ENCODE data around the gene PDE4D. TPM values are rescaled to one million over a fixed set of nuclear protein-coding genes. Genes with fewer than 3 reads are reported as not detected.

Gene PDE4D
- total RNA-seq, 2 donors from 2014 or later, result 116 to 154 TPM

DNA sequence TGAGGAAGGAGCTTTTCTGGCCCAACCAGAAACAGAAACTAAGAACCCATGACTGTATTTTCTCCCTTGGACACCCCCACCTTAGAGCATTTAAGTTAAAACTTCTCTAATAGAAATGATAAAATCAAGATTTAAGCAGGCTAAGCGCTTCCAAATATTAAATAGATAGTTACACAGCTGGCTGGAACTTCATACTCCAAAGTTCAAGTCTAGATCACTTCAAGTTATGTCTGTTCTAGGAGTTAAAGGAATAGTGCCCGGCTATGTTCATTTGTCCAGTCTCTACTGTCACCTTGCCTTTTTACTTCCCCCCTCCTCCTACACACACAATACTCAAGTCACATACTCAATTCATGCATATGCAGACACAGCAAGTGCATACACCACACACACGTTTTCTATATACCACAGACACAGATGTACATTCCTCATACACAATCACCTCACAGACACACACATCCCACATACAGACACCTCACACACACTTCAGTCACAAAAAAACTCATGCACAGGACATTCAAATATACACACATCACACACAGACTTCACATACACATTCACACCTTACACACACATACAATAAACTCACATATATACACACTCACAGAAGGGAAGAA lies 237.7 kb downstream of the PDE4D start:
- Mint-ChIP-seq H3K4me3 (no peak overlapping the region), H3K27me3 (ENCODE audit: low read depth) (no peaks in the 10 kb centered on the region), H3K4me1 (ENCODE audit: low read depth) (no peaks in the 10 kb centered on the region), H3K9me3 (no peaks in the 10 kb centered on the region), H3K36me3 (ENCODE audit: insufficient read depth in 2 of 2) (no peaks in the 10 kb centered on the region), H3K27ac (no peak overlapping the region)
- no peak for DNase-seq
- ATAC-seq (replicated peaks in 1 of 2), result no peak

- no peak overlapping the region for H3K27ac Mint-ChIP-seq
- H3K27me3 Mint-ChIP-seq (ENCODE audit: low read depth), result no peaks in the 10 kb centered on the region
- ATAC-seq (replicated peaks in 1 of 2) (no peak), DNase-seq (no peak)
- H3K9me3 Mint-ChIP-seq, result no peaks in the 10 kb centered on the region
- no peak overlapping the region for H3K4me3 Mint-ChIP-seq
- no peaks in the 10 kb centered on the region for H3K4me1 Mint-ChIP-seq (ENCODE audit: low read depth)
- H3K36me3 Mint-ChIP-seq (ENCODE audit: insufficient read depth in 2 of 2), result no peaks in the 10 kb centered on the region
These were observed 238.8 kb downstream of the PDE4D start for GRCh38 chr5:59654691-59655090.

DNA sequence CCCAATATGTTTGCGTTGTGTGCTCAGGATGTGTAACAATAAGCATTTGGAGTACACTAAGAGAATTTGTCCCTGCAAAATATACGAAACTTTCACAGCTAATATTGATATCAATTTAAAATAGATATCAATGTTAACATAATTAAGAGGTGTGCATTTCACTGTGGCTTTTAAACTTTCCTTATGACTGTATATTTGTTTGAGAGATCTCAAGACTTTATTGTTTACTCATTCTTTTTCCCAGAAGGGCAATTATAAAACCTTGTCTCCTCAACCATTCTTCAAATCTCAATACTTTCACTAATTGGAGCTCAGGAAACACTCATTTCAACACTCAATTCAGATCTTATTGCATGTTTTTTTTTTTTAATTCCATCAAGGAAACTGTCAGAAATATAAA lies 241.1 kb downstream of the PDE4D start:
- no peak overlapping the region for H3K27ac Mint-ChIP-seq
- DNase-seq (no peak), ATAC-seq (replicated peaks in 1 of 2) (no peak)
- H3K27me3 Mint-ChIP-seq (ENCODE audit: low read depth), result no peaks in the 10 kb centered on the region
- H3K4me1 Mint-ChIP-seq (ENCODE audit: low read depth), result no peaks in the 10 kb centered on the region
- no peaks in the 10 kb centered on the region for H3K36me3 Mint-ChIP-seq (ENCODE audit: insufficient read depth in 2 of 2)
- no peak overlapping the region for H3K4me3 Mint-ChIP-seq
- H3K9me3 Mint-ChIP-seq, result no peaks in the 10 kb centered on the region

DNA sequence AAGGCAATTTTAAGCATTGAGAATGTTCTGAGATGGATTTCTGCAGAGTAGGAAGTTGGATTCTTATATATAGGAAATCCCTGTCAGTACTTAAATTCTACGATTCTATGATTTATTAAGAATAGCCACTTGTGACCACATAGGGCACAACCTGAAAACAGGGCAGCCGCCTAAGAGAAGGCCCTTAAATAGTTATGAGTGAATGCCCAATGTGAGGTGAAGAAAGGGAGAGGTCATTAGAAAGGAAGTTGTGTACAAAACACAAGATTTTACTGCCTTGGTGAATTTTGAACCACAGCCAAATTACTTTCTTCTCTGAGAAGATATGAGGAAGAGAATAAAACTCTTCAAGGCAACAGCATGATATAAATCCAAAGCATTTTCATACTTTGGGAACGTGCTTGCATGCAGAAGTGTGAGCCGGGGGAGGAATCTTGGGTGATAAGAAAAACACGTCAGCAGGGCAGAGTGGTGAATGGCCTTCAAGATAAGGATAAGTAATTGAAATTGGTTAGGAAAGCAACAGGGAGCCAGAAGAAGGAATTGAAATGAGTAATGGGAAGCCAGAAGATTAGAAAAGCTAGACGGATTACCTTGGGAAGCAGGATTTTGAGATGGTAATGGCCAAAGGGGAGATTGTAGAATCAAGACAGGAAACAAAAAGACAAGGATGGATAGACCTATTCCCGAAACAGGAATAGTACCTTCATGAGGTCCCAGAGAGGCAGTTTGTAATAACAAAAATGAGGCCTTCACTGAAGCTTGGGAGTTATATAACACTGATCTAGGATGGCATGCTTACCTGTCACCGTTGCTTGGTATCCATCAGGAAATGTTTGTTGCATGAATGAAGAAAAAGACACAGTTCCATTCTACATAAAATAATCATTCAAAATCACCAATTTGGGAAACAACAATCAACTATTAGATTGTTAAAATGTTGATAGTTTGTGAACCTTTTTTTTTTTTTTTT lies 244.3 kb downstream of the PDE4D start:
- no peak overlapping the region for H3K4me3 Mint-ChIP-seq
- H3K27me3 Mint-ChIP-seq (ENCODE audit: low read depth), result no peaks in the 10 kb centered on the region
- DNase-seq (no peak), ATAC-seq (replicated peaks in 1 of 2) (no peak)
- no peaks in the 10 kb centered on the region for H3K36me3 Mint-ChIP-seq (ENCODE audit: insufficient read depth in 2 of 2)
- no peaks in the 10 kb centered on the region for H3K4me1 Mint-ChIP-seq (ENCODE audit: low read depth)
- no peaks in the 10 kb centered on the region for H3K9me3 Mint-ChIP-seq
- no peak overlapping the region for H3K27ac Mint-ChIP-seq

GRCh38 chr5:59648038-59648831 lies 245.3 kb downstream of the PDE4D start:
- Mint-ChIP-seq H3K4me1 (ENCODE audit: low read depth) (no peaks in the 10 kb centered on the region), H3K9me3 (no peaks in the 10 kb centered on the region), H3K27ac (no peak overlapping the region), H3K4me3 (no peak overlapping the region), H3K36me3 (ENCODE audit: insufficient read depth in 2 of 2) (no peaks in the 10 kb centered on the region), H3K27me3 (ENCODE audit: low read depth) (no peaks in the 10 kb centered on the region)
- no peak for DNase-seq
- no peak for ATAC-seq (replicated peaks in 1 of 2)

- H3K4me1 Mint-ChIP-seq (ENCODE audit: low read depth), result no peaks in the 10 kb centered on the region
- H3K36me3 Mint-ChIP-seq (ENCODE audit: insufficient read depth in 2 of 2), result no peaks in the 10 kb centered on the region
- H3K27ac Mint-ChIP-seq, result no peak overlapping the region
These were observed 248.1 kb downstream of the PDE4D start for GRCh38 chr5:59645380-59645779.

GRCh38 chr5:59640411-59640810 lies 253.1 kb downstream of the PDE4D start:
- Mint-ChIP-seq H3K36me3 (ENCODE audit: insufficient read depth in 2 of 2) (no peaks in the 10 kb centered on the region), H3K4me3 (no peak overlapping the region), H3K27me3 (ENCODE audit: low read depth) (peaks cover 12% of the 10 kb centered on the region), H3K27ac (no peak overlapping the region), H3K9me3 (no peaks in the 10 kb centered on the region), H3K4me1 (ENCODE audit: low read depth) (no peaks in the 10 kb centered on the region)
- ATAC-seq (replicated peaks in 1 of 2), result no peak
- DNase-seq, result no peak

More at GRCh38 chr5:59645380-59645779, 248.1 kb downstream of the PDE4D start:
- ATAC-seq (replicated peaks in 1 of 2) (no peak), DNase-seq (no peak)
- no peak overlapping the region for H3K4me3 Mint-ChIP-seq
- H3K9me3 Mint-ChIP-seq, result no peaks in the 10 kb centered on the region
- no peaks in the 10 kb centered on the region for H3K27me3 Mint-ChIP-seq (ENCODE audit: low read depth)

DNA sequence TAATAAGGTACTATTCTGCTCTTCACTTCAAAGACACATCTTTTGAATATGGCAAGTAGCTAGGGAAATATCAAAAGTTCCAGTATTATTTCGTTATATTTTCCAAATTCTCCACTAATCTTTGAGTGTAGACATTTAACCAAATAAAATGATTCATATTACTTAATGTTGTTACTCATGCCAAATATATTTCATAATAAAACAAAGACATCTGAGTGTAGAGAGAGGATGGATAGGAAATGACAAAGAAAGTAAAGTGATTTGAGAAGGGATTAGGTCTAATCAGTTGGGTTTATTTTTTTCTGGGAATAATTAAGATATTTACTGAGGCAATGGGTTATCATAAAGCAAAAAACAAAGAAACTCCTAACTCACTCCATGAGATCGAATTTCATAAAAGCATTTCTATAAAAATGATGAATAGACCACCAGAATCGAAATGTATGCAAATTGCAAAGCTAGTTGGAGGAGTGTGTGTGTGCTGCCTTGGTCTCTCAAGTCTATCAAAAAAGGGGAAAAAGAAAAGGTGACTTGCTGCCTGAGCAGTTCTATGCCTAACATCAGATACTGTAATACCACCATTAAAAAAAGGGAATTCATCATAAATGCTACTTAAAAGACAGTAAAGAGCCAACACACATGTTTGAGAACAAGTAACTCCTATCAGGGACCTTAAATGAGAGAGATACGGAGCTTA lies 255.5 kb downstream of the PDE4D start:
- Mint-ChIP-seq H3K27ac (no peak overlapping the region), H3K9me3 (peaks cover 5 to 7% of the 10 kb centered on the region in 2 donors), H3K36me3 (ENCODE audit: insufficient read depth in 2 of 2) (peaks cover 0 to 2% of the 10 kb centered on the region in 2 donors), H3K27me3 (ENCODE audit: low read depth) (peaks cover 12% of the 10 kb centered on the region), H3K4me1 (ENCODE audit: low read depth) (no peaks in the 10 kb centered on the region), H3K4me3 (no peak overlapping the region)
- DNase-seq (no peak), ATAC-seq (replicated peaks in 1 of 2) (no peak)

DNA sequence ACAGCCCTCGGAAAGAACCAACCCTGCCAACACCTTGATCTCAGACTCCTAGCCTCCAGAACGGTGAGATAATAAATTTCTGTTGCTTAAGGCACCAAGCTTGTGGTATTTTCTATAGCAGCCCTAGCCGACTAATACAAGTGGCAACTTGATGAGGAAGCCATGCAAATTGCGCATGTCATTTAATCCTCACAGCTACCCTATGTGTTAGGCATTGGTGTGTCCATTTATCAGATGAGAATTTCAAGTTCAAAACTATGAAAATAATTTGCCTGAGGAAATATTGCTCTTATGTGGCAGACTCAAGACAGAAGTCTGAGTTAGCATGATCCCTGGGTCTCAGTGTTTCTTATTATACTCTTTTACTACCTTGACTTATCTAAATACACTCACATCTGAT lies 264.0 kb downstream of the PDE4D start:
- ATAC-seq (replicated peaks in 1 of 2) (no peak), DNase-seq (no peak)
- Mint-ChIP-seq H3K9me3 (peaks cover 12 to 13% of the 10 kb centered on the region in 2 donors), H3K36me3 (ENCODE audit: insufficient read depth in 2 of 2) (peaks cover 4 to 7% of the 10 kb centered on the region in 2 donors), H3K4me3 (no peak overlapping the region), H3K27ac (no peak overlapping the region), H3K27me3 (ENCODE audit: low read depth) (no peaks in the 10 kb centered on the region), H3K4me1 (ENCODE audit: low read depth) (no peaks in the 10 kb centered on the region)

GRCh38 chr5:59628062-59628828 lies 265.3 kb downstream of the PDE4D start:
- DNase-seq, result no peak
- Mint-ChIP-seq H3K9me3 (peaks cover 9% of the 10 kb centered on the region in 2 donors), H3K4me1 (ENCODE audit: low read depth) (no peaks in the 10 kb centered on the region), H3K27me3 (ENCODE audit: low read depth) (peaks cover 13% of the 10 kb centered on the region), H3K27ac (no peak overlapping the region), H3K36me3 (ENCODE audit: insufficient read depth in 2 of 2) (peaks cover 4% of the 10 kb centered on the region in 2 donors), H3K4me3 (no peak overlapping the region)
- ATAC-seq (replicated peaks in 1 of 2), result no peak

- Mint-ChIP-seq H3K27me3 (ENCODE audit: low read depth) (peaks cover 26% of the 10 kb centered on the region), H3K4me1 (ENCODE audit: low read depth) (no peaks in the 10 kb centered on the region), H3K36me3 (ENCODE audit: insufficient read depth in 2 of 2) (peaks cover 4% of the 10 kb centered on the region in 2 donors), H3K27ac (no peak overlapping the region), H3K4me3 (no peak overlapping the region), H3K9me3 (peaks cover 5 to 7% of the 10 kb centered on the region in 2 donors)
- ATAC-seq (replicated peaks in 1 of 2) (no peak), DNase-seq (no peak)
These were observed 268.6 kb downstream of the PDE4D start for GRCh38 chr5:59624898-59625297.

DNA sequence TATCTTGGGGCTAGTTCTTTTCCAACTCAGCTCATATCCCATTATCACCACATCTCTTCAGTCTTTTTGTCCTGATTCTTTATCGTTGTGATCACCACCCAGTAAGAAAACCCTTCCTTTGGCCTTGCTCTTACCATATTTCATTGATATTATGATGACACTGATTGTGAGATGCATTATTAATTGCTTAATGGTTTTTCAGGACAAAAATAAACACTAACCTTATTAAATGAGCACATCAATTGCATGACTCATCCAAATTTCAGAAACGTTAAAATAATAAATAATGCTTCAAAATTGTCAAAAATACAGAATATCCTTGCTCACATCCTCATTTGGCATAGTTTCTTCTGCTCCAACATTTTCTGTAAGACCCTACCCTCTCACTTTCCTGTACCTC lies 270.7 kb downstream of the PDE4D start:
- Mint-ChIP-seq H3K27me3 (ENCODE audit: low read depth) (peaks cover 30% of the 10 kb centered on the region), H3K36me3 (ENCODE audit: insufficient read depth in 2 of 2) (no peaks in the 10 kb centered on the region), H3K27ac (no peak overlapping the region), H3K4me1 (ENCODE audit: low read depth) (no peaks in the 10 kb centered on the region), H3K9me3 (no peaks in the 10 kb centered on the region), H3K4me3 (no peak overlapping the region)
- ATAC-seq (replicated peaks in 1 of 2) (no peak), DNase-seq (no peak)

Measured in activated T-cell treated with anti-CD3 and anti-CD28 coated beads, Interleukin-2, amount 50 U/mL, for 72 hours (primary cell).